HG02571 (cell line): Measurements from ENCODE around the gene KIAA1671.
"Not testable (repeated sequence)": the region's sequence is repeated elsewhere in the genome, so short reads cannot be mapped to it uniquely, and the experiment has no call there.

Source experiments
- ATAC-seq: cut with Tn5 transposase; IDR thresholded peaks from one replicate; pipeline ENCODE4 v1.9.1; 2021; ENCODE audit warnings: mild to moderate bottlenecking, moderate library complexity; ENCODE audit not compliant: unreplicated experiment

The KIAA1671 gene

GRCh38 chr22:24951942-24952836 is at the start of gene KIAA1671:
TSS of gene KIAA1671 (plus strand) at chr22:24952716. CDS start at chr22:25028000, 75,284 bp downstream.
- peak; percentile 57 for ATAC-seq

GRCh38 chr22:24905909-24906308 is 46.6 kb upstream of the KIAA1671 start:
- no peak for ATAC-seq

- not testable (repeated sequence) for ATAC-seq
These were observed 45.4 kb upstream of the KIAA1671 start for GRCh38 chr22:24907101-24907500.

DNA sequence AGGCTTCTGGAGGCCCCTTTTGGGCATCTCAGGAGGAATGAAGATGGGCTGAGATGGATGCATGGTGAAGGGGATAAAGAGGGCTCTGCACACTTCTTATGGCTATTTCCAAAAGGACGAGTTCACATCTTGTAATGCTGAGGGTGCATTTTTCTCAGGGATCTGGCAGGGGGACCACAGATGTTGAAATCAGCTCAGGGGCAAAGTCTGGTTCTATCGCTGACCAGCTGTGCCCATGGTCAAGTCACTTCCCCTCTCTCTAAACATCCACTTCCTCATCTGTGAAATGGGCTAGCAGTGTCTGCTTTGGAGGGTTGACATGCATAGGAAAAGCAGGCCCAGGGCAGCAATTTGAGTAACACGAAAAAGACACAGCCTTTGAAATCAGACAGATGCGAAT is 32.5 kb upstream of the KIAA1671 start:
- ATAC-seq: no peak

GRCh38 chr22:24925586-24926427 is 26.7 kb upstream of the KIAA1671 start:
- ATAC-seq: no peak

GRCh38 chr22:24926428-24926725 is 26.1 kb upstream of the KIAA1671 start:
- ATAC-seq: no peak

DNA sequence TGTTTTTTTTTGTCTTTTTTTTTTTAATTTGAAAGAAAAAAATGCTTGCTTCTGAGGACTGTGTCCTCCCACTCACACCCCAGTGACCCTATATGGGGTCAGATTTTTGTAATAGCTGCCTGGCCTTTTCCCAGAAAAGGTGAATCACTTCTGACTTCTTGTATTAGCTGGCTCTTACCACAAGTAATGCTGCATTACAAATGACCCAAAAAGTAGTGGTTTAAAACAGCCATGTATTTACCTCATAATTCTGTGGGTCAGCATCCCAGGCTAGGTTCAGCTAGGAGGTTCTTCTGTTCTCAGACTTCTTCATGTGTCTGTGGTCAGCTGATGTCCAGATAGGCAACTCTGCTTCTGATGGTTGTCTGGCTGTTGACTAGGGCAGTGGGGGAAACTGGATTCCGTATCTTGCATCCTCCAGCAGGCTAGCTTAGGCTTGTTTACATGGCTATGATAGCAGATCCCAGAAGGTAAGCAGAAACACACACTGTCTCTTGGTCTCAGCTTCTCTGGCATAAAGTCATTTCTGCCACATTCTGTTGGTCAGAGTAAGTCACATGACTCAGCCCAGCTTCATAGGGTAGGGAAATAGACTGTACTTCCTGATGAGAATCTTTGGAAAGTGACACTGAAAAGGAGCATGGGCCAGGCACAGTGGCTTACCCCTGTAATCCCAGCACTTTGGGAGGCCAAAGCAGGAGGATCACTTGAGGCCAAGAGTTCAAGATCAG is 25.5 kb upstream of the KIAA1671 start:
- no peak for ATAC-seq

DNA sequence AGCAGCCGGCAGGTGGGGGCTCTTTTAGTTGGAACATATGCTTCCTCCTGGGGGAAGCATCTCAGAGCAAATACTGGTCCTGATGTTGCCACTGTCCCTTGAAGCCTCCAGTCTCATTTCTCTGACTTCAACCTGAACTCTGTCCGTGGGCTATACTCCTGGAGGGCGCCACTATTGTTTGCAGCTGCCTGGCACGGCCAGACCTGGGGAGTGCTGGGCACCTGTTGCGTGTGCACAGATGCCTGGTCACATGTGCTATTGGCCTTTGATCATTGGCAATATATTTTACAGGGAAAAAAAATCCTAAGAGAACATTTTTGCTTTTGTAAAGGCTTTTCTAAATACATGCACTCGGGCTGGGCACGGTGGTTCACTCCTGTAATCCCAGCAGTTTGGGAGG is 24.2 kb upstream of the KIAA1671 start:
- ATAC-seq: no peak

GRCh38 chr22:24930678-24931077 is 21.8 kb upstream of the KIAA1671 start:
- no peak for ATAC-seq

- no peak for ATAC-seq
These were observed 16.6 kb upstream of the KIAA1671 start for GRCh38 chr22:24935771-24936483.

GRCh38 chr22:24937114-24937513 is 15.4 kb upstream of the KIAA1671 start:
- no peak for ATAC-seq

GRCh38 chr22:24938741-24939341 is 13.7 kb upstream of the KIAA1671 start:
- no peak for ATAC-seq

- ATAC-seq: no peak
These were observed 10.2 kb upstream of the KIAA1671 start for GRCh38 chr22:24942301-24942700.

- ATAC-seq: no peak
These were observed 8.1 kb upstream of the KIAA1671 start for GRCh38 chr22:24944217-24944937.

DNA sequence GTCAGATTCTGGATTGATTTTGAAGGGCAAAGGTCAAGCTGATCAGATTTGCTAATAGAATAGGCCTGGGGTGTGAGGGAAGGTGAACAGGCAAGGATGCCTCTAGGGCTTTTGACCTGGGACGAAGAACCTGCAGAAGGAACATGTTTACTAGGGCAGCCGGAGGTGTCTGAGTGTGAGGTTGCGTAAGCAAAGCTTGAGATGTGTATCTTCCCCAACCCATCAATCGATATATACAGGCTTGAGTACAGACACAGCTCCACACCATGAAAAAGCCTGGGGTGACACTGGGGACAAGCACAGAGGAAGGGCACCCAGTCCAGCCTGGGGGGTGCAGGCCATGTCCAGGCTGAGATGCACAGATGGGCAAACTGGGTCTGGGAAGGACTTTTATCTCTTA is 7.1 kb upstream of the KIAA1671 start:
- no peak for ATAC-seq

DNA sequence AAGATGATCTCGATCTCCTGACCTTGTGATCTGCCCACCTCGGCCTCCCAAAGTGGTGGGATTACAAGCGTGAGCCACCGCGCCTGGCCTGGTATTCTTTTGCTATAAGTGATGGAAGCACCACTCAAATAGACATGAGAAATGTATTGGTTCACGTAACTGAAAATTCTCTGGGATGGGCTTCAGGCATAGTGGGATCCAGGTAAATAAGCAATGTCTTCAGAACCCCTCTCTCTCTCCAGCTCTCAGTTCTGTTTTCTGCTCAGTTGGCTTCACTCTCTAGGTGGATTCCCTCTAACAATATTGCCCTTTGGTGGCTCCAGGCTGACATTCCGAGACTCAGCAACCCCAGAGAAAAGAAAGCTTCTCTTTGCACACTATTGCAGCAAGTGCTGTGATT is 5.1 kb upstream of the KIAA1671 start:
- ATAC-seq: no peak

DNA sequence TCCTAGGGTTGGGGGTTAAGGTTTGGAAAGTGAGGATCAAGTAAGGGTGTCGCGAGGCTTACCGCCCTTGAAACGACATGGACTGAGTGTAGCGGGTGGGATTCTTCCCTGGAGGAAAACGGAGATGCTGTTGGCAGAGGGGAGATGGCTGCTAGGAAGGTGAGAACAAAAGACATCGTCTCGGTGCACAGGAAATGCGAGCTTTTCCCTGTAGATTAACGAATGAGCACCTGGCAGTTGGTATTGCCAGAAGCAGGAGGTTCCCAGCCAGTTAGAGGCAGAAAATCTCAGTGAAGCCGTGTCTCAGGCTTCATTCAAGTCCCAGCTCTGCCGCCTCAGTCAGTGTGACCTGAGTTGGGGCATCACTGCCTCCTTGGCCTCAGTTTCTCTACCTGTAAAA is 4.6 kb upstream of the KIAA1671 start:
- ATAC-seq: no peak

- no peak for ATAC-seq
These were observed 3.9 kb upstream of the KIAA1671 start for GRCh38 chr22:24948356-24949202.
